Neural crest cell (in vitro differentiated cells): ENCODE data around the gene DCXR. TPM values are rescaled to one million over a fixed set of nuclear protein-coding genes. Genes with fewer than 3 reads are reported as not detected.

ENCODE experiments used
- DNase-seq: peaks from one replicate; pipeline ENCODE4 v3.0.0; 2021; ENCODE audit warnings: low read depth, mixed read lengths, low spot score
- H3K27ac Mint-ChIP-seq: one replicate; pipeline ENCODE4 v1.8.0; 2021; ENCODE audit warnings: mild to moderate bottlenecking, mixed read lengths; ENCODE audit not compliant: unreplicated experiment
- H3K27me3 Mint-ChIP-seq: 2 replicates; pipeline ENCODE4 v1.8.0; 2021; ENCODE audit warnings: low read depth, mild to moderate bottlenecking, mixed read lengths
- H3K36me3 Mint-ChIP-seq: 2 replicates; pipeline ENCODE4 v1.8.0; 2021; ENCODE audit warnings: low read depth, mild to moderate bottlenecking, mixed read lengths
- H3K4me1 Mint-ChIP-seq: 2 replicates; pipeline ENCODE4 v1.8.0; 2021; ENCODE audit warnings: mixed read lengths
- H3K4me3 Mint-ChIP-seq: one replicate; pipeline ENCODE4 v1.8.0; 2021; ENCODE audit warnings: mild to moderate bottlenecking, mixed read lengths
- H3K9me3 Mint-ChIP-seq: 2 replicates; pipeline ENCODE4 v1.8.0; 2021; ENCODE audit warnings: mixed read lengths
- total RNA-seq: library from RNA; stranded (reverse); gene quantifications from 2 replicates; pipeline ENCODE4 v1.2.1, GENCODE V29; 2021
- TF ChIP-seq, protein P1 (sequence below): fragments of 200-600 bp; sonication (generic); conservative IDR thresholded peaks from 2 replicates; pipeline ENCODE4 v1.5.0; 2021; ENCODE audit warnings: antibody characterized with exemption, mild to moderate bottlenecking

DCXR gene
- total RNA-seq, 1 donor from 2014 or later, result 198 TPM

GRCh38 chr17:82031303-82031884, 6.1 kb downstream of the DCXR start, which contains the start of gene RAC3:
Gene RAC3, plus strand, starts transcription at chr17:82031678. Its CDS starts 84 bp downstream, at chr17:82031762.
- TF ChIP-seq, protein P1, sequence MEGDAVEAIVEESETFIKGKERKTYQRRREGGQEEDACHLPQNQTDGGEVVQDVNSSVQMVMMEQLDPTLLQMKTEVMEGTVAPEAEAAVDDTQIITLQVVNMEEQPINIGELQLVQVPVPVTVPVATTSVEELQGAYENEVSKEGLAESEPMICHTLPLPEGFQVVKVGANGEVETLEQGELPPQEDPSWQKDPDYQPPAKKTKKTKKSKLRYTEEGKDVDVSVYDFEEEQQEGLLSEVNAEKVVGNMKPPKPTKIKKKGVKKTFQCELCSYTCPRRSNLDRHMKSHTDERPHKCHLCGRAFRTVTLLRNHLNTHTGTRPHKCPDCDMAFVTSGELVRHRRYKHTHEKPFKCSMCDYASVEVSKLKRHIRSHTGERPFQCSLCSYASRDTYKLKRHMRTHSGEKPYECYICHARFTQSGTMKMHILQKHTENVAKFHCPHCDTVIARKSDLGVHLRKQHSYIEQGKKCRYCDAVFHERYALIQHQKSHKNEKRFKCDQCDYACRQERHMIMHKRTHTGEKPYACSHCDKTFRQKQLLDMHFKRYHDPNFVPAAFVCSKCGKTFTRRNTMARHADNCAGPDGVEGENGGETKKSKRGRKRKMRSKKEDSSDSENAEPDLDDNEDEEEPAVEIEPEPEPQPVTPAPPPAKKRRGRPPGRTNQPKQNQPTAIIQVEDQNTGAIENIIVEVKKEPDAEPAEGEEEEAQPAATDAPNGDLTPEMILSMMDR, result no peak
- DNase-seq, result no peak
- H3K27ac Mint-ChIP-seq, result peak within 1 kb of the TSS; percentile 27
- peaks cover 12% of the 10 kb centered on the region for H3K4me1 Mint-ChIP-seq
- H3K27me3 Mint-ChIP-seq, result peaks cover 3% of the 10 kb centered on the region
- no peaks in the 10 kb centered on the region for H3K9me3 Mint-ChIP-seq
- peak within 1 kb of the TSS; percentile 87 for H3K4me3 Mint-ChIP-seq
- no peaks in the 10 kb centered on the region for H3K36me3 Mint-ChIP-seq

- no peaks in the 10 kb centered on the region for H3K36me3 Mint-ChIP-seq
- H3K4me1 Mint-ChIP-seq, result peaks cover 14% of the 10 kb centered on the region
- peak overlapping the region; percentile 87 for H3K4me3 Mint-ChIP-seq
- peaks cover 3% of the 10 kb centered on the region for H3K27me3 Mint-ChIP-seq
- peak overlapping the region; percentile 27 for H3K27ac Mint-ChIP-seq
- H3K9me3 Mint-ChIP-seq, result no peaks in the 10 kb centered on the region
- TF ChIP-seq, protein P1, result peak; percentile 92
- DNase-seq, result peak; percentile 90
Measured at GRCh38 chr17:82030470-82031302, 6.8 kb downstream of the DCXR start.

- Mint-ChIP-seq H3K9me3 (no peaks in the 10 kb centered on the region), H3K27ac (no peak overlapping the region), H3K4me1 (peaks cover 9% of the 10 kb centered on the region), H3K36me3 (no peaks in the 10 kb centered on the region), H3K4me3 (peak overlapping the region; percentile 69), H3K27me3 (peaks cover 3% of the 10 kb centered on the region)
- TF ChIP-seq, protein P1, result no peak
- DNase-seq, result no peak
Measured at GRCh38 chr17:82029990-82030469, 7.5 kb downstream of the DCXR start.

- Mint-ChIP-seq H3K4me3 (peak overlapping the region; percentile 77), H3K9me3 (no peaks in the 10 kb centered on the region), H3K36me3 (no peaks in the 10 kb centered on the region), H3K27me3 (peaks cover 3% of the 10 kb centered on the region), H3K4me1 (peaks cover 7% of the 10 kb centered on the region), H3K27ac (no peak overlapping the region)
- no peak for DNase-seq
- TF ChIP-seq, protein P1, result no peak
Measured at GRCh38 chr17:82029391-82029790, 8.1 kb downstream of the DCXR start.

GRCh38 chr17:82028966-82029365, 8.5 kb downstream of the DCXR start:
- peaks cover 7% of the 10 kb centered on the region for H3K4me1 Mint-ChIP-seq

More at GRCh38 chr17:82028966-82029365, 8.5 kb downstream of the DCXR start:
- H3K36me3 Mint-ChIP-seq, result no peaks in the 10 kb centered on the region
- TF ChIP-seq, protein P1, result no peak
- H3K27me3 Mint-ChIP-seq, result peaks cover 3% of the 10 kb centered on the region
- H3K4me3 Mint-ChIP-seq, result peak overlapping the region; percentile 77
- DNase-seq, result no peak
- H3K27ac Mint-ChIP-seq, result no peak overlapping the region
- no peaks in the 10 kb centered on the region for H3K9me3 Mint-ChIP-seq
